HCT116 (cell line): Measurements from ENCODE around the gene SSH2. TPM values are rescaled to one million over a fixed set of nuclear protein-coding genes. Genes with fewer than 3 reads are reported as not detected.

Experiments
- ATAC-seq: fragments of 200-7000 bp; cut with Tn5 transposase; 2 replicates; pipeline ENCODE4 v1.9.1; 2020; ENCODE audit warnings: mild to moderate bottlenecking, moderate library complexity
- BruUV-seq: library from RNA; stranded (reverse); fragments of 400-500 nt; replicated peaks from 2 replicates; lab custom pipeline; 2021; lab: Mats Ljungman, UMichigan
- CTCF ChIA-PET: fragments of 300-600 bp; sonication (Branson Sonifier 250); formaldehyde crosslinking; loops from one replicate; lab custom pipeline; 2021; ENCODE audit warnings: antibody characterized with exemption; lab: Charles Lee
- POLR2A ChIA-PET: fragments of 300-600, 350-600 bp; sonication (Branson Sonifier 250); formaldehyde crosslinking; loops from one replicate; lab custom pipeline; 2021; ENCODE audit warnings: antibody characterized with exemption; lab: Charles Lee
- RAD21 ChIA-PET, 2 experiments: fragments of 300-600 bp; sonication (Branson Sonifier 250); formaldehyde crosslinking; loops; one replicate each; lab custom pipeline; 2023; ENCODE audit warnings: low total read pairs in 2 of 2; ENCODE audit not compliant: uncharacterized antibody in 2 of 2, unreplicated experiment in 2 of 2, low non-redundant PET in 1 of 2; lab: Charles Lee
- DNase-seq: peaks from one replicate; pipeline ENCODE4 v3.0.0-alpha.2; 2010; ENCODE audit warnings: low read depth, low spot score
- H2AFZ ChIP-seq: fragments of 200-600 bp; shearing (Covaris generic), sonication (generic); 2 replicates; pipeline ENCODE4 v1.6.1; 2017; ENCODE audit warnings: low read depth, mixed run types, mixed read lengths, antibody characterized with exemption, low read length; ENCODE audit not compliant: poor library complexity, severe bottlenecking
- H3K27ac ChIP-seq: 2 replicates; pipeline ENCODE4 v1.5.1; 2012; ENCODE audit warnings: low read depth, low read length
- H3K27me3 ChIP-seq: fragments of 200-600 bp; sonication (generic); 2 replicates; pipeline ENCODE4 v1.6.1; 2016; ENCODE audit warnings: mixed run types, low read length, mixed read lengths; ENCODE audit not compliant: insufficient read depth
- H3K36me3 ChIP-seq, 2 experiments: fragments of 200-500 bp in 1 of 2; fragments of 200-600 bp in 1 of 2; sonication (Bioruptor generic) in 1 of 2; sonication (generic) in 1 of 2; 2 replicates each; pipeline versions ENCODE4 v1.5.1 to v1.6.1; 2014 to 2016; ENCODE audit warnings: low read length in 2 of 2, inconsistent platforms in 1 of 2, mixed read lengths in 1 of 2, mixed run types in 1 of 2; ENCODE audit not compliant: insufficient read depth in 2 of 2, control insufficient read depth in 1 of 2
- H3K4me1 ChIP-seq, 2 experiments: fragments of 200-600 bp in 1 of 2; sonication (generic) in 1 of 2; 2 replicates each; pipeline versions ENCODE4 v1.5.1 to v1.6.1; 2012 to 2017; ENCODE audit warnings: low read length in 2 of 2, inconsistent platforms in 1 of 2, mild to moderate bottlenecking in 1 of 2, mixed read lengths in 1 of 2, mixed run types in 1 of 2, moderate library complexity in 1 of 2; ENCODE audit not compliant: insufficient read depth in 2 of 2, control insufficient read depth in 1 of 2
- H3K4me2 ChIP-seq: fragments of 200-600 bp; sonication (generic); 2 replicates; pipeline ENCODE4 v1.6.1; 2017; ENCODE audit warnings: mixed run types, low read length, mixed read lengths
- H3K4me3 ChIP-seq, 2 experiments: fragments of 200-600 bp in 1 of 2; sonication (generic) in 1 of 2; replicated peaks in 1 of 2; 2 replicates each; pipeline ENCODE4 v1.5.1; 2011 to 2016; ENCODE audit warnings: low read length in 2 of 2, control low read depth in 1 of 2, low read depth in 1 of 2, mild to moderate bottlenecking in 1 of 2, mixed read lengths in 1 of 2, mixed run types in 1 of 2
- H3K79me2 ChIP-seq: fragments of 200-600 bp; sonication (generic); 2 replicates; pipeline ENCODE4 v1.6.1; 2017; ENCODE audit warnings: mild to moderate bottlenecking, mixed run types, low read length, moderate library complexity, mixed read lengths; ENCODE audit not compliant: insufficient read depth
- H3K9ac ChIP-seq: fragments of 200-600 bp; sonication (generic); 2 replicates; pipeline ENCODE4 v1.6.1; 2016; ENCODE audit warnings: low read length, mixed read lengths
- H3K9me2 ChIP-seq: fragments of 200-600 bp; sonication (generic), shearing (Covaris generic); 2 replicates; pipeline ENCODE4 v1.6.1; 2017; ENCODE audit warnings: mixed run types, mild to moderate bottlenecking, moderate library complexity; ENCODE audit not compliant: insufficient read depth
- H3K9me3 ChIP-seq, 2 experiments: fragments of 200-500 bp in 1 of 2; fragments of 200-600 bp in 1 of 2; sonication (Bioruptor generic) in 1 of 2; sonication (generic) in 1 of 2; 2 replicates each; pipeline ENCODE4 v1.6.1; 2014 to 2017; ENCODE audit warnings: low read length in 2 of 2, mixed read lengths in 2 of 2, inconsistent platforms in 1 of 2, low read depth in 1 of 2, mild to moderate bottlenecking in 1 of 2, mixed run types in 1 of 2, moderate library complexity in 1 of 2; ENCODE audit not compliant: control insufficient read depth in 1 of 2, insufficient read depth in 1 of 2
- H4K20me1 ChIP-seq: fragments of 200-600 bp; sonication (generic), shearing (Covaris generic); 2 replicates; pipeline ENCODE4 v1.6.1; 2017; ENCODE audit warnings: mixed run types, mild to moderate bottlenecking, moderate library complexity; ENCODE audit not compliant: insufficient read depth
- ELF1 ChIP-seq: IDR thresholded peaks from 2 replicates; pipeline ENCODE4 v1.6.1; 2012; ENCODE audit warnings: low read depth, borderline replicate concordance
- RAD21 ChIP-seq: IDR thresholded peaks from 2 replicates; pipeline ENCODE4 v1.6.1; 2012; ENCODE audit warnings: low read depth, mild to moderate bottlenecking
- SIN3A ChIP-seq: IDR thresholded peaks from 2 replicates; pipeline ENCODE4 v1.6.1; 2012; ENCODE audit warnings: low read depth
- ZFX ChIP-seq: fragments of 450-650 bp; IDR thresholded peaks from 2 replicates; pipeline ENCODE4 v1.6.1; 2017
- intact Hi-C: fragments of 100-400 bp; cut with micrococcal nuclease; formaldehyde crosslinking; loops from 2 replicates; pipeline ENCODE4 v1.10.0; 2022
- total RNA-seq: library from RNA; stranded (reverse); gene quantifications from one replicate; pipeline ENCODE4 v1.2.1, GENCODE V29; 2021; ENCODE audit not compliant: unreplicated experiment
- TF ChIP-seq, protein P1 (sequence below): IDR thresholded peaks from 2 replicates; pipeline ENCODE4 v1.6.1; 2012
- TF ChIP-seq, protein P2 (sequence below), 3 experiments: fragments of 200-600 bp in 1 of 3; sonication (generic) in 1 of 3; IDR thresholded peaks in 2 of 3; conservative IDR thresholded peaks in 1 of 3; 2 replicates each; pipeline ENCODE4 v1.5.1; 2012 to 2017; ENCODE audit warnings: low read depth in 2 of 3, low read length in 2 of 3, antibody characterized with exemption in 1 of 3, borderline replicate concordance in 1 of 3, control low read depth in 1 of 3, mild to moderate bottlenecking in 1 of 3, mixed read lengths in 1 of 3, mixed run types in 1 of 3, moderate library complexity in 1 of 3; ENCODE audit not compliant: insufficient read depth in 1 of 3

The SSH2 gene
- total RNA-seq, 1 experiment from 2014 or later = 17.0 TPM

DNA sequence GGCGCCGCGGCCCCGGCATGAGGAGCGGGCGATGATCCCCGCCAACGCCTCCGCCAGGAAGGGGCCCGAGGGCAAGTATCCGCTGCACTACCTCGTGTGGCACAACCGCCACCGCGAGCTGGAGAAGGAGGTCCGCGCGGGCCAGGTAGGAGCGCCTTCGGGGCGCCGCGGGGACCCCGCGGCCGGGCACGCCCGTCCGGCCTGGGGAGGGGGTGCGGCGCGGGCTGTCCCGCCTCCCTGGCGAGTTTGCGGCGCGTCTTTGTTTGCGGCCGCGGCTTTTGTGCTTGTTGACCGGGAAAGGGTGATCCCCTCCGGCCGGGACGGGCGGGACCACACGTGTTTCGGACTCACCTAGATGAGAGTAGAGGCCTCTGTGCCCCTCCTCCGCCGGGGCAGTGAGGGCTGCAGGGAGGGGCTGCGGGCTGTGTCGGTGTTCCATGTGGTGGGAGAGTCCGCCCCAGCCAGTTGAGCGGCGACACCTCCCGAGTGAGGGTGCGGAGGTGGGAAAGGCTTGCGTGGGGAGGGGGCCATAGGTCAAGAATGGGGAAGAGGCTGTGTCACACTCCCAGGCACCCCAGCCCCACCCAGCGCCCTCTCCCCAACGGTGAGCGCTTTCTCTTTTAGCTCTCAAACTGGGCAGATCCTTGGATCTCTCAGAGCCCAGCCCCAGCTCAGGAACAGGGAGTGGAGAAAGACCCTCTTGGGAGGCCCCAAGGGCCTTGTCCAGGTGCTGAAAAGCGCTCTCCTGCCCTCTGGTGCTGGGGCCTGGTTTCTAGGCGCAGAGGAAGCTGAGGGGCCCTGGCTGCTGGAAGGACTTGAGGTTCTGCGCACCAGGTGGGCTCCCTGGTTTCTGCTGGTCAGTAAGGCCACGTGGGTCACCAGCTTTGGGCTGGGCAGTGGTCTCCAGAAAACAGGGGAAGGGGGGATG lies 336.2 kb downstream of the SSH2 start:
- intact Hi-C loops = loop anchor here (10.0 kb wide), 1 partner anchor 449 kb away; no protein-coding TSS in a partner anchor
- Histone ChIP-seq H3K9me2 (no peaks in the 10 kb centered on the region), H3K4me1 (peaks cover 28 to 57% of the 10 kb centered on the region in 2 experiments), H3K27me3 (no peaks in the 10 kb centered on the region), H3K9me3 (no peaks in the 10 kb centered on the region), H3K79me2 (peaks cover 39% of the 10 kb centered on the region), H3K9ac (peak overlapping the region; percentile 72), H3K36me3 (no peaks in the 10 kb centered on the region), H4K20me1 (no peaks in the 10 kb centered on the region), H3K4me3 (peak overlapping the region; percentile 68 to 74), H3K27ac (peak overlapping the region; percentile 94), H2AFZ (no peak overlapping the region)
- DNase-seq = no peak
- ChIA-PET POLR2A (no interaction called here), CTCF (interaction anchor here (1.0 to 3.4 kb wide), 9 partner anchors 14 to 502 kb away, joined by 3 to 57 read pairs (median 16); partner anchors contain the start of genes ABHD15 and TP53I13)
- ATAC-seq = no peak
- BruUV-seq = no TSS peak
- peak; percentile 94; the same call in 1 of the 2 replicates for TF ChIP-seq SIN3A
- TF ChIP-seq, protein P1, sequence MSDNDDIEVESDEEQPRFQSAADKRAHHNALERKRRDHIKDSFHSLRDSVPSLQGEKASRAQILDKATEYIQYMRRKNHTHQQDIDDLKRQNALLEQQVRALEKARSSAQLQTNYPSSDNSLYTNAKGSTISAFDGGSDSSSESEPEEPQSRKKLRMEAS = peak; percentile 37; the same call in 1 of the 2 replicates
- TF ChIP-seq, protein P2, sequence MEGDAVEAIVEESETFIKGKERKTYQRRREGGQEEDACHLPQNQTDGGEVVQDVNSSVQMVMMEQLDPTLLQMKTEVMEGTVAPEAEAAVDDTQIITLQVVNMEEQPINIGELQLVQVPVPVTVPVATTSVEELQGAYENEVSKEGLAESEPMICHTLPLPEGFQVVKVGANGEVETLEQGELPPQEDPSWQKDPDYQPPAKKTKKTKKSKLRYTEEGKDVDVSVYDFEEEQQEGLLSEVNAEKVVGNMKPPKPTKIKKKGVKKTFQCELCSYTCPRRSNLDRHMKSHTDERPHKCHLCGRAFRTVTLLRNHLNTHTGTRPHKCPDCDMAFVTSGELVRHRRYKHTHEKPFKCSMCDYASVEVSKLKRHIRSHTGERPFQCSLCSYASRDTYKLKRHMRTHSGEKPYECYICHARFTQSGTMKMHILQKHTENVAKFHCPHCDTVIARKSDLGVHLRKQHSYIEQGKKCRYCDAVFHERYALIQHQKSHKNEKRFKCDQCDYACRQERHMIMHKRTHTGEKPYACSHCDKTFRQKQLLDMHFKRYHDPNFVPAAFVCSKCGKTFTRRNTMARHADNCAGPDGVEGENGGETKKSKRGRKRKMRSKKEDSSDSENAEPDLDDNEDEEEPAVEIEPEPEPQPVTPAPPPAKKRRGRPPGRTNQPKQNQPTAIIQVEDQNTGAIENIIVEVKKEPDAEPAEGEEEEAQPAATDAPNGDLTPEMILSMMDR (IDR thresholded peaks at IDR 0.05 in 2 of 3, conservative IDR thresholded peaks at IDR 0.05 in 1 of 3; ENCODE audit: borderline replicate concordance in 1 of 3, insufficient read depth in 1 of 3, low read depth in 2 of 3, low read length in 2 of 3) = peak in 2 of 3 experiments; percentile 31 to 35; a peak in 2 of 6 replicates
- TF ChIP-seq ELF1 = no peak
- TF ChIP-seq RAD21 = peak; percentile 48
- TF ChIP-seq ZFX = peak; percentile 23; the same call in 1 of the 2 replicates
- TF ChIP-seq, all 23 proteins: peak for 5
- RAD21 ChIA-PET = interaction anchor here in 1 of 2 experiments (0.6 kb wide), 1 partner anchor 8 kb away, joined by 3 read pairs; no protein-coding TSS in a partner anchor
- peak overlapping the region; percentile 82 for H3K4me2 ChIP-seq
